GM21381 (cell line): ENCODE results near the gene AP1S1.
A peak's percentile ranks its signal among the peaks of the same experiment; 100 is the strongest.

Source experiments
- ATAC-seq: cut with Tn5 transposase; IDR thresholded peaks from one replicate; pipeline ENCODE4 v1.9.1; 2021; ENCODE audit warnings: mild to moderate bottlenecking, moderate library complexity; ENCODE audit not compliant: unreplicated experiment

Gene AP1S1

GRCh38 chr7:101156277-101156676, 2.0 kb downstream of the AP1S1 start:
- ATAC-seq = no peak

DNA sequence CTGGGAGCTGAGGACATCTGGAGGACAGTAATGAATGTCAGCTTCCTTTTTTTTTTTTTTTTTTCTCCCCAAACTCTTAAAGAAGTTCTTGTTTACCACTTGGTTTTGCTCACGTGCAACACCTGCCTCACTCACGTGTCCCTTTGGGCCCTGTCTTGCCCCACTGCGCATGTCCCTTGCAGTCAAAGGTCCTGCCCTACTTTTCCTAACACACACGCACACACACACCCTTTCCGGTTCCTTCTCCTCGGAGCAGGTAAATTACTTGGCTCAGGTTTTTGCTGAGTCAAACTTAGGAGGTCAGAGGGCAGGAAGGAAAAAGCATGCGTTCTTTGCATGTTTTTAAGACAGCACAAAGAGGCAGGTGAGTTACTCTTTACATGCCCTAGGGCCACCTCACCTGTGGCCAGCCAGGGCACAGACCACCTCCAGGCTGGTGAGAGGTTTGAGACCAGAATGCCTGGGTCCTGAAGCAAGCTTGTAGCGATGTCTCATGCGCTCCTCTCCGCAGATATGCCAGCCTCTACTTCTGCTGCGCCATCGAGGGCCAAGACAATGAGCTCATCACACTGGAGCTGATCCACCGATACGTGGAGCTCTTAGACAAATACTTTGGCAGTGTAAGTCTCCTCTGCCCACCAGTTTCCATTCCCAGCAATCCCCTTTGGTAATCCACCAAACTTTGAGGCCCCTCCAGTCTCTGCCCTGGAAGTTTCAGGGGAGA, 2.8 kb downstream of the AP1S1 start:
- no peak for ATAC-seq

- ATAC-seq = no peak
Observed at GRCh38 chr7:101159696-101160674, 5.7 kb downstream of the AP1S1 start.

GRCh38 chr7:101160910-101161309, 6.6 kb downstream of the AP1S1 start:
- ATAC-seq = no peak

DNA sequence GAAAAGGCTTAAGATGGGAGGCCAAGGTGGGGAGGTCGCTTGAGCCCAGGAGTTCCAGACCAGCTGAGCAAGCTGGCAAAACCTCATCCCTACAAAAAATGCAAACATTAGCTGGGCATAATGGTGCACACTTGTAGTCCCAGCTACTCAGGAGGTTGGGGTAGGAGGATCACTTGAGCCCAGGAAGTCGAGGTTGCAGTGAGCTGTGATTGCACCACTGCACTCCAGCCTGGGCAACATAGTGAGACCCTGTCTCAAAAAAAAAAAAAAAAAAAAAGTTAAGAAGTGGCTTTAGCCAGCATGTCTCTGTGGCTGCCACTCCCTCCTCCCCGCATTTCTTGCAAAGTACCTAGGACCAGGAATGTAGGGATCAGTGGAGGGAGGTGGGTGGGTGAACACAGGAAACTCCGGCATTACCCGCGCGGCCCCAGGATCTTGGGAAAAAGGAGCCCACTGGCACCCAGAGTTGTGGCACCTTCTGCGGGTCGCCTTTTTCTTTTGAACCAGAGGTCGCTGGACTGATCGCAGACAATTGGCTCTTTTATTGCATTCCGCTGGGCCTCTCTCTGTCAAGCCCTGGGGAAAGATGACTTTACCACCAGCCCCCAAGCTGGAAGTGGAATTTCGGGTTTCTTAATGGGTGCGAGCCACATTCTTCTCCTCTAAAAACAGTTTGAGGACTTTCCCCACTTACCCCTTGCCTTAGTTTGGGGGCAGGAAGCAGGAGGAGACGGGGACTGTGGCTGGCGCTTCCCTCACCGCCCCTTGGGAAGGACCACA, 7.6 kb downstream of the AP1S1 start:
- ATAC-seq = no peak

GRCh38 chr7:101162551-101163278, 8.4 kb downstream of the AP1S1 start:
- no peak for ATAC-seq

- no peak for ATAC-seq
Observed at GRCh38 chr7:101163279-101164070, 9.2 kb downstream of the AP1S1 start.

- ATAC-seq = no peak
Observed at GRCh38 chr7:101164071-101164840, 10.0 kb downstream of the AP1S1 start.

GRCh38 chr7:101165075-101165957, 11.0 kb downstream of the AP1S1 start, which contains the start of gene VGF:
Gene VGF (minus strand): TSS chr7:101165569. CDS start chr7:101164843, 726 bp downstream.
- ATAC-seq = peak; percentile 58

DNA sequence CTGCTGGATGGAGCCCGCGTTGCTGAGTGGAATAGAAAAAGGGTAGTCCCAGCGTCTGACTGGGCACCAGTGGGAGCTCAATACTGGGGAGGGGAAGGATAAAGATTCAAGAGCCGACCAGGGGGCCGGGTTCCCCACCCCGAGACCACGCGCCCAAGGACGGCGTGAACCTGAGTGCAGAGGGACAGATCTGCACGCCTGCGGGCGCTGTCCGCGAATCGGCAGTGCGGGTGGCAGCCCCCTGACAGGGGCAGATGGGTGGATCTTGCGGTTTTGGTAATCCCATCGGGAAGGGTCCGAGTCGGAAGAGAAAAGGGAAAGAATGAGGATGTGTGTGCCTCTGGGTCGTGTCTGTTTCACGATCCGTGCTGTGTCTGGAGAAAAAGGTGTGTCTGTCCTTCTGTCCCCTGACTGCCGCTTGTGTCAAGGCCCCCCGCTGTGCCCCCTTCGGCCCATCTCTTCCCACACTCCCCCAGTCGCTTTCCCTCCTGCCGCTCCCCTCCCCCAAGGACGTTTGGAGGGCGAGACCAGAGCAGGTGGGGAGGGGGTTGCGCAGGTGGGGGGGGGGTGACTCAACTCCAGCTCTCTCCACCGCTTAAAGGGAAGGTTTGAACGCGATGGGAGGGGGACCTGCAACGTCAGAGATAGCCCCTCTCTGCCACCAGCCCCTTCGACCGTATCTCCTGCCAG, 11.8 kb downstream of the AP1S1 start:
- ATAC-seq = no peak

GRCh38 chr7:101166648-101166908, 12.3 kb downstream of the AP1S1 start:
- no peak for ATAC-seq

DNA sequence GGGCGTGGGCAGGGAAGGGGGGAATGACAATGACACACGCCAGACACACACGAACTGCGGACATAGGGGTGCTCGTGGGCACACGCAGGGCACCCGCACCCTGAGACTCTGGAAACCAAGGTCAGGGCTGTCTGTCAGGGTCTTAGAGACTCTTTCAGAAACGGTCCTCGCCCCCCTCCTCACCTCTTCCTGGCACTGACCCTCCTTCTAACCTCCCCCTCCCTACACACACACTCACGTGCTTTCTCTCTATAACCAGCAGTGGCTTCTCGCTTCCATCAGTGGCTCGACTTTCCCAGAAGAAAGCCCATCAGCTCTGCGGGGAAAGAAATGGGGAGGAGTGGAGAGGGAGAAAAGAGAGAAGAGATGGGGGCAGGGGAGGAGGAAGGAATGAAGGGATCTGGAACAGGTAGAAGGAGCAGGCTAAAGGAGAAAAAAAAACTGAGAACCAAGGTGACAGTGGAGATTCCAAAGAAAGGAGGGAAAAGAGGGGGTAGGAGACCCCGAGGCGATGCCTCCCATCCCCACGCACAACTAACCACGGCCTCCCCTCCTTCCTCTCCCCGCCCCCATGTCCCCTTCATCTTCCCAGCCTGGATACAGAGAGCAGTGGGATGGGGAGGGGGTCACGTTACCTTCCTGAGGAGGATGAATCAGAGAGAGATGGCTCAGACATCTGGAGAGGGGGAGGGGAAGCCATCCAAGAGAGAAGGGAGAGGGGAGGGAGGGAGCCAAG, 12.8 kb downstream of the AP1S1 start:
- ATAC-seq = no peak

- no peak for ATAC-seq
Observed at GRCh38 chr7:101167645-101168411, 13.6 kb downstream of the AP1S1 start.

GRCh38 chr7:101168412-101169049, 14.3 kb downstream of the AP1S1 start:
- no peak for ATAC-seq

GRCh38 chr7:101169110-101169837, 15.0 kb downstream of the AP1S1 start:
- ATAC-seq = no peak
